ACC112 (cell line): ENCODE data around the gene CCDC59.

Experiments used
- H2AFZ ChIP-seq: fragments of 200-600 bp; sonication (generic); one replicate; pipeline ENCODE4 v1.6.0; 2017; ENCODE audit warnings: antibody characterized with exemption, low read length; ENCODE audit not compliant: unreplicated experiment
- H3K27ac ChIP-seq: fragments of 200-600 bp; sonication (generic); 2 replicates; pipeline ENCODE4 v1.5.1; 2014; ENCODE audit warnings: low read depth, mild to moderate bottlenecking, antibody characterized with exemption, low read length, moderate library complexity
- H3K27me3 ChIP-seq: fragments of 200-600 bp; sonication (generic); 2 replicates; pipeline ENCODE4 v1.6.1; 2014; ENCODE audit warnings: mild to moderate bottlenecking, antibody characterized with exemption, low read length, moderate library complexity, mixed read lengths; ENCODE audit not compliant: insufficient read depth
- H3K36me3 ChIP-seq: fragments of 200-600 bp; sonication (generic); 2 replicates; pipeline ENCODE4 v1.6.1; 2016; ENCODE audit warnings: mild to moderate bottlenecking, antibody characterized with exemption, low read length, moderate library complexity, mixed read lengths; ENCODE audit not compliant: insufficient read depth
- H3K4me1 ChIP-seq: fragments of 200-600 bp; sonication (generic); one replicate; pipeline ENCODE4 v1.6.1; 2016; ENCODE audit warnings: low read length, mixed read lengths; ENCODE audit not compliant: insufficient read depth, unreplicated experiment, control insufficient read depth
- H3K4me3 ChIP-seq: fragments of 200-600 bp; sonication (generic); 2 replicates; pipeline ENCODE4 v1.5.1; 2014; ENCODE audit warnings: mild to moderate bottlenecking, low read depth, low read length
- H3K79me2 ChIP-seq: fragments of 200-600 bp; sonication (generic); one replicate; pipeline ENCODE4 v1.6.0; 2016; ENCODE audit warnings: low read length; ENCODE audit not compliant: control insufficient read depth, unreplicated experiment, insufficient read depth

Gene CCDC59

DNA sequence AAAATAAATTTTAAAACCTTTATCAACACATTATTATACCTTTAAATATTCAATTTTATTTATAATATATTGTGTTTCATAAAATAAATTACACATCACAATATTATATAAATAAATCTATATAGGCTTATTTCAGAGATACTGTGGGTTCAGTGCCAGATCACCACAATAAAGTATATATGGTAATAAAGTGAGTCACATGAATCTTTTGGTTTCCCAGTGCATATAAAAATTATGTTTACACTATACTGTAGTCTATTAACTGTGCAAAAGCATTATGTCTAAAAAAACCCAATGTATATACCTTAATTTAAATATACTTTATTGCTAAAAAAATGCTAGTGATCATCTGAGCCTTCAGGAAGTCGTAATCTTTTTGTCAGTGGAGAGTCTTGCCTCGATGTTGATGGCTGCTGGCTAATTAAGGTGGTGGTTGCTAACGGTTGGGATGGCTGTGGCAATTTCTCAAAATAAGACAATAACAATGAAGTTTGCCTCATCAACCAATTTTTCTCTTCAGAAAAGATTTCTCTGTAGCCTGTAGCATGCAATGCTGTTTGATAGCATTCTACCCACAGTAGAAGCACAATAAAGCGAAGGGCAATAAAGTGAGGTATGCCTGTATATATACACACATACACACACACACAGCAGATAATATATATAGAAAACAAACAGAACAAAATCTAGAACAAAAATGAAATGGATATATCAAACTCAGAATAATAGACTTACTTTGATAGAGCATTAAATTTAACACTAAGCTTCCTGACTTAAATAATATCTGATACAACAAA is 32.4 kb downstream of the CCDC59 start:
- H2AFZ ChIP-seq, result peak overlapping the region; percentile 82
- no peak overlapping the region for H3K4me3 ChIP-seq
- no peak overlapping the region for H3K27ac ChIP-seq
- no peaks in the 10 kb centered on the region for H3K36me3 ChIP-seq
- H3K79me2 ChIP-seq, result no peaks in the 10 kb centered on the region
- no peaks in the 10 kb centered on the region for H3K27me3 ChIP-seq
- H3K4me1 ChIP-seq, result no peaks in the 10 kb centered on the region

DNA sequence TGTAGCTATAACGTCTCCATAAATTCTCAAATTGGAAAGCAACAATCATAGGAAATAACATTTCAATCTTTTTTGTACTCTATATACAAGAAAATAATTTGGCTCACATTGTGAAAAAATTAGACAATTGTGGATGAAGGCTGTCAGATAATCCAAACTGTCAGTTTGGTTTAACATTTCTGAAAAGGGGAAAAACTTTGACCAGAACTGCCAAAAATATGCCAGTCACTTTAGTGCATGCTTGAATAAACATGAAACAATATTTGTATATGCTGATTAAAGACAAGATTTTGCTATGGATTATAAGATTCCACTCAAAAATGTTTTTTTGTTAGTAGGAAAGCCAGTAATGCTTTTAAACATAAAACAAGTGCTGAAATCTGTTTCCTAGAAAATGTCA is 38.9 kb downstream of the CCDC59 start:
- no peaks in the 10 kb centered on the region for H3K36me3 ChIP-seq
- H3K27me3 ChIP-seq, result no peaks in the 10 kb centered on the region; the same call in 1 of the 2 replicates
- no peak overlapping the region for H3K4me3 ChIP-seq
- H3K27ac ChIP-seq, result no peak overlapping the region
- no peaks in the 10 kb centered on the region for H3K4me1 ChIP-seq
- H3K79me2 ChIP-seq, result no peaks in the 10 kb centered on the region
- no peak overlapping the region for H2AFZ ChIP-seq

DNA sequence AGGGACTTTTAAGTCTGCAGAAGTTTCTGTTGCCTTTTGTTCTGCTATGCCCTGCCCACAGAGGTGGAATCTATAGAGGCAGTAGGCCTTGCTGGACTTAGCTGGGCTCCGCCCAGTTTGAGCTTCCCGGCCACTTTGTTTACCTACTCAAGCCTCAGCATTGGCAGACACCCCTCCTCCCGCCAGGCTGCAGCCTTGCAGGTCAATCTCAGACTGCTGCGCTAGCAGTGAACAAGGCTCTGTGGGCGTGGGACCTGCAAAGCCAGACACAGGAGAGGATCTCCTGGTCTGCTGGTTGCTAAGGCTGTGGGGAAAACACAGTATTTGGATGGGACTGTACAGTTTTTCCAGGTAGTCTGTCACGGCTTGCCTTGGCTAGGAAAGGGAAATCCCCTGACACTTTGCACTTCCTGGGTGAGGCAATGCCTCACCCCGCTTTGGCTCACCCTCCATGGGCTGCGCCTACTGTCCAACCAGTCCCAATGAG is 43.7 kb downstream of the CCDC59 start:
- Histone ChIP-seq H3K4me3 (no peak overlapping the region), H3K79me2 (no peaks in the 10 kb centered on the region), H3K27ac (no peak overlapping the region), H2AFZ (no peak overlapping the region), H3K4me1 (no peaks in the 10 kb centered on the region), H3K27me3 (no peaks in the 10 kb centered on the region; the same call in 1 of the 2 replicates), H3K36me3 (no peaks in the 10 kb centered on the region)
